ENCODE results near the gene ADAMTS4.

DNA sequence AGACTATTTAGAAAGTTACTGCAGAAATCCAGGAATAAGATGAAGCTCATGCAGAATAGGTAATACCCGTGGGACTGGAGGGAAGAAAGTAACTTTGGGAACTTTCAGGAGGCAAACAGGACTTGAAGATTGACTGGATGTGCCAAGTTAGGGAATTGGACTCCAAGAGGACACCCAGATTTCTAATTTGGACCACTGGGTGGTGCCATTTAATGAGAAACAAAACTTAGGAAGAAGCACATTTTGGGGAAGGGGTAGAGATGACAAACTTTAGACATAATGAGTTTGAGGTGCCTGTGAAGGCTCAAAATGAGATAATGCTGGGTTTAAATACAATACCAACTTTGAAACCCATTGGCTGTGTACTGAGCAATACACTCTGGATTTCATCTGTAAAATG is 18.2 kb downstream of the ADAMTS4 start:
- no peak for TF ChIP-seq EZH2 (IDR thresholded peaks at IDR 0.05; ENCODE audit: low read length, missing control alignments)
- TF ChIP-seq, protein P1, sequence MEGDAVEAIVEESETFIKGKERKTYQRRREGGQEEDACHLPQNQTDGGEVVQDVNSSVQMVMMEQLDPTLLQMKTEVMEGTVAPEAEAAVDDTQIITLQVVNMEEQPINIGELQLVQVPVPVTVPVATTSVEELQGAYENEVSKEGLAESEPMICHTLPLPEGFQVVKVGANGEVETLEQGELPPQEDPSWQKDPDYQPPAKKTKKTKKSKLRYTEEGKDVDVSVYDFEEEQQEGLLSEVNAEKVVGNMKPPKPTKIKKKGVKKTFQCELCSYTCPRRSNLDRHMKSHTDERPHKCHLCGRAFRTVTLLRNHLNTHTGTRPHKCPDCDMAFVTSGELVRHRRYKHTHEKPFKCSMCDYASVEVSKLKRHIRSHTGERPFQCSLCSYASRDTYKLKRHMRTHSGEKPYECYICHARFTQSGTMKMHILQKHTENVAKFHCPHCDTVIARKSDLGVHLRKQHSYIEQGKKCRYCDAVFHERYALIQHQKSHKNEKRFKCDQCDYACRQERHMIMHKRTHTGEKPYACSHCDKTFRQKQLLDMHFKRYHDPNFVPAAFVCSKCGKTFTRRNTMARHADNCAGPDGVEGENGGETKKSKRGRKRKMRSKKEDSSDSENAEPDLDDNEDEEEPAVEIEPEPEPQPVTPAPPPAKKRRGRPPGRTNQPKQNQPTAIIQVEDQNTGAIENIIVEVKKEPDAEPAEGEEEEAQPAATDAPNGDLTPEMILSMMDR (conservative IDR thresholded peaks at IDR 0.05 in 1 of 2, IDR thresholded peaks at IDR 0.05 in 1 of 2; ENCODE audit: low read depth in 1 of 2, low read length in 2 of 2), result peak; percentile 38 to 40

Data from fibroblast of lung (primary cell).